ENCODE measurements around the gene EMILIN3. TPM values are rescaled to one million over a fixed set of nuclear protein-coding genes. Genes with fewer than 3 reads are reported as not detected.

Gene EMILIN3
- total and polyA plus RNA-seq, 3 experiments from 2014 or later: not detected

DNA sequence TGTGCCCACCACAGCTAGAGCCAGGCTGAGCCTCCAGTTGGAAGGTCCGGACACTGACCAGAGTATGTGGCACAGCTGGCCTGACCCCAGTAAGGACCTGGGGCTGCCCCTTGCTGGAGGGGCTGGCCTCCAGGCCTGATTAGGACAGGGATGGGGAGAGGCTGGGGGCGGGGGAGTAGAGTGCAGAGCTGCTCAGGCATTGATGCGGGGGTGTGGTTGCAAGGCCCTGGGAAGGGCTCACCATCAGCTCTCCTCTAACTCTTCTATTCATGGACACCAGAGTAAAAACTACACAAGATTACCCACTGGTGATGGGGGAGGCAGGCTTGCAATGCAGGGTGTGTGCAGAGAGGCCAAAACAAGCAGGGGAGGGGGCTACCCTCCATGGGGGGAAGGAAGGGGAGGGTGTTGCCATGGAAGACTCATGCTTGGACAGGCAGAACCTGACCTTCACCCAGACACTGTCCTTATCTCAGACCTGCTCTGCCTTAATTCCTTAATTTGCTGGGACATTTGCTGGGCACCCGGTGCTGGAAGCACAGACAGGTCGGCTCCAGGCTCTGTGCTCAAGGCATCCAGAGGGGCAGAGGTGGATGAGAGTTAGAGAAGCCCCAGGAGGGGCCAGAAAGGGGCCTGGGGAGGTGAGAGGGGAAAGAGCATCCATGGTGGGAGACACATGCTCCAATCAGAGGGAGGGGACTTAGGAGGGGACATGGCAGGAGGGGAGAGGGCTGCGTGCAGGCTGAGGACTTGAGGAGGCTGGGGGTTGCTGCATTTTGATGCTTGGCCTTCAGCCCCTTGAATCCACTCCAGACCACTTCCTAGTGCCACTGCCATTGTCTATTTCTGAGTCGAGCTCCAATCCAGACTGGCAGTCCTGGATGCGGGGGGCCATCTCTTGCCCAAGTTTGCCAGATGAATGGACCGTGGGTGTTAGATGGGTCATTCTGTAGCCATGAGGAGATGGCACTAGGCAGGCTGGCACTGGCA, 7.6 kb upstream of the EMILIN3 start:
- Mint-ChIP-seq H3K4me3 (no peak overlapping the region), H3K9me3 (peaks cover 0 to 6% (median 5%) of the 10 kb centered on the region in 5 donors), H3K27ac (no peak overlapping the region), H3K4me1 (no peaks in the 10 kb centered on the region), H3K36me3 (peaks cover 0 to 6% (median 0%) of the 10 kb centered on the region in 3 donors), H3K27me3 (peaks cover 29 to 69% of the 10 kb centered on the region in 2 donors)
- Histone ChIP-seq H3K4me3 (ENCODE audit: low read length) (no peak overlapping the region), H3K27me3 (ENCODE audit: insufficient read depth, low read length, poor library complexity, severe bottlenecking) (no peaks in the 10 kb centered on the region), H3K9me3 (ENCODE audit: low read length) (no peaks in the 10 kb centered on the region), H3K27ac (ENCODE audit: low read depth, low read length) (no peak overlapping the region), H3K36me3 (ENCODE audit: insufficient read depth, low read length) (no peaks in the 10 kb centered on the region), H3K4me1 (ENCODE audit: insufficient read depth, low read length) (no peaks in the 10 kb centered on the region)
- ChIA-PET POLR2A (no interaction called here), CTCF (no interaction called here)
- DNase-seq: no peak

DNA sequence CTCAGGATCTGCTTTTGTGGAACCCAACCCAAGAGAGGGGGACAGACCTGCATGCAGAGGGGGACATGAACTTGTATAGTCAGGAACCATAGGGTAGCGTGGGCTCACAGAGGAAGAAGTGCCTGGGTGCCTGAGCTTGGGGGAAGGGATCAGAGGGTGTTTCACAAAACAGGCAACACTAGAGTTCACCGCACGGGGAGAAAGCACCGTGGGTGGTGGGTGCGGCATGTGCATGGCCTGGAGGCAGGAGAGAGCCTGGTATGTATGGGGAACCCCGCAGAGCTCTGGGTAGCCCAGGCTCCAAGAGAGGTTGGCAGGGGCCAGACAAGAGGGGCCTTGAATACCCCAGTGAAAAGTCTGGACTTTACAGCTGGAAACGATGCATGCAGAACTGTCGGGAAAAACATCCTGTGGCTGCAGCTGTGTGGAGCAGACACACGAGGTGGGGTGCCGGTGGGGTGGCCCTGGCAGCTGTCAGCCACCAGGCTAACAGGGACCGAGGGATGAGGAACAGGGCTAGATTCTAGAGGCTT, 6.7 kb upstream of the EMILIN3 start:
- H3K27me3 Mint-ChIP-seq: peaks cover 32 to 71% of the 10 kb centered on the region in 2 donors
- H3K9me3 ChIP-seq (ENCODE audit: low read length): no peaks in the 10 kb centered on the region
- ChIA-PET CTCF (no interaction called here), POLR2A (no interaction called here)
- no peak overlapping the region for H3K27ac Mint-ChIP-seq
- no peak overlapping the region for H3K4me3 ChIP-seq (ENCODE audit: low read length)
- no peaks in the 10 kb centered on the region for H3K36me3 ChIP-seq (ENCODE audit: insufficient read depth, low read length)
- H3K4me1 ChIP-seq (ENCODE audit: insufficient read depth, low read length): no peaks in the 10 kb centered on the region
- no peak for DNase-seq
- H3K9me3 Mint-ChIP-seq: peaks cover 0 to 6% (median 5%) of the 10 kb centered on the region in 5 donors
- H3K4me1 Mint-ChIP-seq: no peaks in the 10 kb centered on the region
- H3K36me3 Mint-ChIP-seq: peaks cover 0 to 6% (median 0%) of the 10 kb centered on the region in 3 donors
- no peaks in the 10 kb centered on the region for H3K27me3 ChIP-seq (ENCODE audit: insufficient read depth, low read length, poor library complexity, severe bottlenecking)
- no peak overlapping the region for H3K4me3 Mint-ChIP-seq
- no peak overlapping the region for H3K27ac ChIP-seq (ENCODE audit: low read depth, low read length)

DNA sequence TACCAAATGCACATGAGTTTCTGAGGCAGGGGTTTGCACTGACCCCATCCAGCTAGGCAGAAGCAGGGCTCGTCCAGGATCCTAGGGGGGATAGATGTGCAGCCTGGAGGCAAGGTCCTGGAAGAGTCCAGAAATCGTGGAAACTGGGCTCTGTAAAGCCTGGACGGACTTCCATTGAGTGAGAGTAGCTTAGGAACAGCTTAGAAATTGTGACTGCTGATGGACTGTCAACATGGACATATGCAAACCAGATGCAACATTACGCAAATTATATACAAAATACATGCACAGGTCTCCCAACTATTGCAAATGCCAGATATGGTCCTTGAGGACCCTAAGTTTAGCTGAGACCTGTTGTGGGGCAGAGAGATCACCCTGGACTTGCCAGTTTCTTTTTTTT, 4.8 kb upstream of the EMILIN3 start:
- H3K4me3 ChIP-seq (ENCODE audit: low read length): no peak overlapping the region
- H3K27ac ChIP-seq (ENCODE audit: low read depth, low read length): no peak overlapping the region
- no peak for DNase-seq
- no peaks in the 10 kb centered on the region for H3K36me3 ChIP-seq (ENCODE audit: insufficient read depth, low read length)
- H3K4me1 Mint-ChIP-seq: peaks cover 0 to 7% (median 5%) of the 10 kb centered on the region in 3 donors
- ChIA-PET CTCF (no interaction called here), POLR2A (no interaction called here)
- no peaks in the 10 kb centered on the region for H3K27me3 ChIP-seq (ENCODE audit: insufficient read depth, low read length, poor library complexity, severe bottlenecking)
- no peak overlapping the region for H3K27ac Mint-ChIP-seq
- H3K27me3 Mint-ChIP-seq: peaks cover 37 to 67% of the 10 kb centered on the region in 2 donors
- H3K9me3 Mint-ChIP-seq: peaks cover 0 to 6% (median 5%) of the 10 kb centered on the region in 5 donors
- H3K9me3 ChIP-seq (ENCODE audit: low read length): no peaks in the 10 kb centered on the region
- no peaks in the 10 kb centered on the region for H3K4me1 ChIP-seq (ENCODE audit: insufficient read depth, low read length)
- peaks cover 0 to 6% (median 0%) of the 10 kb centered on the region in 3 donors for H3K36me3 Mint-ChIP-seq
- H3K4me3 Mint-ChIP-seq: peak overlapping the region in 1 of 7 donors; percentile 59

DNA sequence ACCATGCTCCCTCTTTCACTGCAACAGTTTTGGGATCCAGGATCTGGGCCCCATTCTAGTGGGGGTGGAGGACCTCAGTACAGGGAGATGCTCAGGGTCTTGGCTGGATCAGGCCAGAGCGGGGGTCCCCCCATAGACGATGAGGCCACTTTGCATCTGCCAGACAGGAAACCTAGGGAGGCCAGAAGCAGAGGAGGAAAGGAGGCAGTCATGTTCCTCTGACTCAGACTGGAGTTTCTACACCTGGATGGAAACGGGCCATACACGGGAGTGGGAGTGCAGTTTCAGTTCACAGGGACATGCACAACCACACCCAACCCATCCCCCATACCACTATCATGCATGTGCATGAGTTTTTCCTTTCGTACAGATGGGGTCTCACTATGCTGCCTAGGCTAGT, 3.6 kb upstream of the EMILIN3 start:
- Histone ChIP-seq H3K4me1 (ENCODE audit: insufficient read depth, low read length) (no peaks in the 10 kb centered on the region), H3K27me3 (ENCODE audit: insufficient read depth, low read length, poor library complexity, severe bottlenecking) (no peaks in the 10 kb centered on the region), H3K27ac (ENCODE audit: low read depth, low read length) (no peak overlapping the region), H3K36me3 (ENCODE audit: insufficient read depth, low read length) (no peaks in the 10 kb centered on the region), H3K4me3 (ENCODE audit: low read length) (no peak overlapping the region), H3K9me3 (ENCODE audit: low read length) (no peaks in the 10 kb centered on the region)
- peaks cover 33 to 62% of the 10 kb centered on the region in 2 donors for H3K27me3 Mint-ChIP-seq
- DNase-seq: no peak
- no peak overlapping the region for H3K4me3 Mint-ChIP-seq
- peaks cover 0 to 6% (median 5%) of the 10 kb centered on the region in 5 donors for H3K9me3 Mint-ChIP-seq
- H3K4me1 Mint-ChIP-seq: peaks cover 0 to 7% (median 5%) of the 10 kb centered on the region in 3 donors
- ChIA-PET CTCF (no interaction called here), POLR2A (no interaction called here)
- H3K27ac Mint-ChIP-seq: no peak overlapping the region
- peaks cover 0 to 6% (median 2%) of the 10 kb centered on the region in 3 donors for H3K36me3 Mint-ChIP-seq

DNA sequence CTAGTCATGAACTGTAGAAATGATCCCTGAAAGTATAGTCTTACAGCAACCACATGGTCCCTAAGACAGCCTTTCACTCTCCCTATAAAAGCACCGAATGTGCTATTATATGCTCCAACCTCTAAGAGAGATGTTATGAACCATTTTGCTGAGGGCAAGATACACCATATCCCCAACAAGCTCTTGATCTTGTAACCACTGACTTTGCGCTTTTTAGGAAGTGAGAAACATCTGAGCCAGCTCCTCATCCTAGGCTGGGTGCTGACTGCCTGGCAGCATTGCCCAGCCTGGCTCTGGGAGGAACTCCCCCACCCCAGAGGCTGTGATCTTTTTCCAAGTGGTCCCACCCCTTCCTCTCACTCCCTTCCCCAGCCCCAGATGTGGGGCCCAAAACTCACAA, 3.1 kb upstream of the EMILIN3 start:
- H3K27me3 Mint-ChIP-seq: peaks cover 35 to 62% of the 10 kb centered on the region in 2 donors
- peaks cover 0 to 6% (median 5%) of the 10 kb centered on the region in 5 donors for H3K9me3 Mint-ChIP-seq

DNA sequence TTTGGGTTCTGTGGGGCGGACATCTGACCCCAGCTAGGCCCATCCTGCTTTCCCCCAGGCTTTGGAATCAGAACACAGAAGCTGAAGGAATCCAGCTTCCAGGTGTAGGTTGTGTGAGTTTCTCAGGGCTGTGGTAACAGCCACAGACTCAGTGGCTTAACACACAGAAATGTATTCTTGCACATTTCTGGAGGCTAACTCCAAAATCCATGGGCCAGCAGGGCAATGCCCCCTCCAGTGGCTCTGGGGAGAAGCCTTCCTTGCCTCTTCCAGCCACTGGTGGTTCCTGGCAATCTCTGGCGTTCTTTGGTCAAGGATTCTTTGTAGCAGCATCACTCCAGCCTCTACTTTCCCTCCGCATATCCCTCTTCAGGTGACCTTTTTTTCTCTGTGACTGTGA, 1.3 kb upstream of the EMILIN3 start:
- peaks cover 0 to 6% (median 5%) of the 10 kb centered on the region in 5 donors for H3K9me3 Mint-ChIP-seq
- no peak overlapping the region for H3K27ac Mint-ChIP-seq
- ChIA-PET CTCF (no interaction called here), POLR2A (no interaction called here)
- H3K36me3 Mint-ChIP-seq: peaks cover 0 to 6% (median 2%) of the 10 kb centered on the region in 3 donors
- Histone ChIP-seq H3K27me3 (ENCODE audit: insufficient read depth, low read length, poor library complexity, severe bottlenecking) (no peaks in the 10 kb centered on the region), H3K36me3 (ENCODE audit: insufficient read depth, low read length) (no peaks in the 10 kb centered on the region), H3K4me3 (ENCODE audit: low read length) (no peak overlapping the region), H3K9me3 (ENCODE audit: low read length) (no peaks in the 10 kb centered on the region), H3K4me1 (ENCODE audit: insufficient read depth, low read length) (no peaks in the 10 kb centered on the region), H3K27ac (ENCODE audit: low read depth, low read length) (no peak overlapping the region)
- peak overlapping the region in 1 of 7 donors; percentile 60 for H3K4me3 Mint-ChIP-seq
- peaks cover 32 to 48% of the 10 kb centered on the region in 2 donors for H3K27me3 Mint-ChIP-seq
- peaks cover 0 to 7% (median 5%) of the 10 kb centered on the region in 3 donors for H3K4me1 Mint-ChIP-seq
- DNase-seq: no peak

More for the DNA sequence above, 3.1 kb upstream of the EMILIN3 start:
- ChIA-PET CTCF (no interaction called here), POLR2A (no interaction called here)
- DNase-seq: no peak
- H3K27ac ChIP-seq (ENCODE audit: low read depth, low read length): no peak overlapping the region
- H3K4me1 ChIP-seq (ENCODE audit: insufficient read depth, low read length): no peaks in the 10 kb centered on the region
- Mint-ChIP-seq H3K4me3 (no peak overlapping the region), H3K4me1 (peaks cover 0 to 7% (median 5%) of the 10 kb centered on the region in 3 donors), H3K27ac (no peak overlapping the region), H3K36me3 (peaks cover 0 to 6% (median 2%) of the 10 kb centered on the region in 3 donors)
- no peaks in the 10 kb centered on the region for H3K36me3 ChIP-seq (ENCODE audit: insufficient read depth, low read length)
- H3K9me3 ChIP-seq (ENCODE audit: low read length): no peaks in the 10 kb centered on the region
- H3K27me3 ChIP-seq (ENCODE audit: insufficient read depth, low read length, poor library complexity, severe bottlenecking): no peaks in the 10 kb centered on the region
- H3K4me3 ChIP-seq (ENCODE audit: low read length): no peak overlapping the region

DNA sequence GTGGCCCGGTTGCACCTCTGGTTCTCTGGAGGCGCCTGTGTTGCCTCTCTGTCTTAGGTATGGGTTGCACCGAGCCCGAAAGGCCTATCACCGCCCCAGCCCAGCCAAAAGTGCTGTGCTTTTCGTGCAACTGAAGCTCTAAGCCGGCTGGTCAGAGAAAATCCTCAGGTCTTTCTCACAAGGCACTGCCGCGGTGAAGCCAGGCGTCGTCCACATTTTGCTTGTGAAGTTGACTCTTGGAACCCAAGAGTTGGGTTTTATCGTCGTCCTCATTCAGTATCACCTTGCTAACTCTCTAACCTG, 726 bp upstream of the EMILIN3 start:
- no peaks in the 10 kb centered on the region for H3K9me3 ChIP-seq (ENCODE audit: low read length)
- peaks cover 0 to 6% (median 0%) of the 10 kb centered on the region in 5 donors for H3K9me3 Mint-ChIP-seq
- POLR2A ChIA-PET: no interaction called here
- H3K4me1 Mint-ChIP-seq: peaks cover 0 to 7% (median 5%) of the 10 kb centered on the region in 3 donors
- DNase-seq: no peak
- no peaks in the 10 kb centered on the region for H3K36me3 ChIP-seq (ENCODE audit: insufficient read depth, low read length)
- CTCF ChIA-PET: no interaction called here
- peak overlapping the region in 4 of 7 donors; percentile 26 to 61 (median 49) for H3K4me3 Mint-ChIP-seq
- H3K27ac Mint-ChIP-seq: no peak overlapping the region
- H3K27ac ChIP-seq (ENCODE audit: low read depth, low read length): no peak overlapping the region
- H3K4me3 ChIP-seq (ENCODE audit: low read length): no peak overlapping the region
- peaks cover 0 to 6% (median 2%) of the 10 kb centered on the region in 3 donors for H3K36me3 Mint-ChIP-seq
- no peaks in the 10 kb centered on the region for H3K4me1 ChIP-seq (ENCODE audit: insufficient read depth, low read length)
- H3K27me3 ChIP-seq (ENCODE audit: insufficient read depth, low read length, poor library complexity, severe bottlenecking): no peaks in the 10 kb centered on the region
- peaks cover 28 to 42% of the 10 kb centered on the region in 2 donors for H3K27me3 Mint-ChIP-seq

Data from CD8-positive, alpha-beta memory T cell (primary cell).